Transverse colon (tissue), 4 donors: ENCODE measurements around the gene HSPB8. TPM values are rescaled to one million over a fixed set of nuclear protein-coding genes. Genes with fewer than 3 reads are reported as not detected.

Experiments used
- DNase-seq: peaks from one replicate; pipeline ENCODE4 v3.0.0-alpha.2; 2019
- H3K27ac ChIP-seq, 4 donors: fragments of 200-600 bp; sonication (generic); 2 replicates each; pipeline ENCODE4 v1.5.1; 2016 to 2018; ENCODE audit warnings: inconsistent platforms in 4 of 4
- H3K27me3 ChIP-seq: fragments of 200-600 bp; sonication (generic); 2 replicates; pipeline ENCODE4 v1.5.1; 2017; ENCODE audit warnings: inconsistent platforms
- H3K36me3 ChIP-seq, 4 donors: fragments of 200-600 bp; sonication (generic); 2 replicates each; pipeline ENCODE4 v1.5.1; 2017 to 2019; ENCODE audit warnings: inconsistent platforms in 4 of 4
- H3K4me1 ChIP-seq, 4 donors: fragments of 200-600 bp; sonication (generic); 2 replicates each; pipeline ENCODE4 v1.5.1; 2017 to 2020; ENCODE audit warnings: inconsistent platforms in 4 of 4
- H3K4me3 ChIP-seq, 4 donors: fragments of 200-600 bp; sonication (generic); 1 replicate in 1 of 4; 2 replicates in 3 of 4; pipeline versions ENCODE4 v1.5.1 to v1.6.1; 2017 to 2019; ENCODE audit warnings: inconsistent platforms in 4 of 4
- H3K9me3 ChIP-seq, 2 donors: fragments of 200-600 bp; sonication (generic); 2 replicates each; pipeline ENCODE4 v1.5.1; 2017 to 2019; ENCODE audit warnings: inconsistent platforms in 2 of 2
- EP300 ChIP-seq: sonication (generic); formaldehyde crosslinking; IDR thresholded peaks from one replicate; pipeline ENCODE4 v1.6.1; 2017; ENCODE audit warnings: antibody characterized with exemption, low read depth
- POLR2A ChIP-seq: fragments of 450-650 bp; IDR thresholded peaks from one replicate; pipeline ENCODE4 v1.6.1; 2016; ENCODE audit warnings: antibody characterized with exemption, mild to moderate bottlenecking, moderate library complexity
- POLR2AphosphoS5 ChIP-seq, 3 donors: sonication (generic); formaldehyde crosslinking; IDR thresholded peaks; one replicate each; pipeline ENCODE4 v1.6.1; 2016; ENCODE audit warnings: antibody characterized with exemption in 3 of 3
- WGBS, 2 donors: methylation state at CpG; one replicate each; pipeline ENCODE4 v1.1.5; 2018; ENCODE audit warnings: low coverage in 1 of 2; 5-methylcytosine and 5-hydroxymethylcytosine counted together
- in situ Hi-C, 4 donors: fragments of 200-750 bp; cut with MboI; loops; one replicate each; pipeline versions ENCODE4 v1.15.0 to v1.15.1; 2017; ENCODE audit warnings: low sequenced_read_pairs in 3 of 4, low pct_ligation_motif_present in 1 of 4, low pct_unique_long_range_greater_than_20kb in 1 of 4
- intact Hi-C: fragments of 100-400 bp; cut with DNase I; formaldehyde crosslinking; loops from one replicate; pipeline ENCODE4 v1.15.1; 2023; ENCODE audit warnings: low total_unique reads
- total RNA-seq, 4 donors: library from RNA; depleted of rRNA; stranded (reverse); fragments of >200 nt; gene quantifications; one replicate each; pipeline ENCODE4 v1.1.0, GENCODE V29; 2016
- TF ChIP-seq, protein P1 (sequence below), 5 experiments: fragments of 200-600 bp in 3 of 5; fragments of 450-650 bp in 2 of 5; sonication (generic) in 3 of 5; IDR thresholded peaks; 1 replicate in 2 of 5; 2 replicates in 3 of 5; pipeline ENCODE4 v1.5.1; 2016 to 2017; ENCODE audit warnings: antibody characterized with exemption in 5 of 5, inconsistent platforms in 3 of 5, mild to moderate bottlenecking in 2 of 5, moderate library complexity in 1 of 5

The HSPB8 gene
- total RNA-seq, 4 donors from 2014 or later = 42.7 to 59.8 (median 51.9) TPM

- H3K9me3 ChIP-seq = no peaks in the 10 kb centered on the region
- no peaks in the 10 kb centered on the region for H3K36me3 ChIP-seq
- no peak overlapping the region for H3K27ac ChIP-seq
- H3K4me1 ChIP-seq = no peaks in the 10 kb centered on the region
- TF ChIP-seq, protein P1, sequence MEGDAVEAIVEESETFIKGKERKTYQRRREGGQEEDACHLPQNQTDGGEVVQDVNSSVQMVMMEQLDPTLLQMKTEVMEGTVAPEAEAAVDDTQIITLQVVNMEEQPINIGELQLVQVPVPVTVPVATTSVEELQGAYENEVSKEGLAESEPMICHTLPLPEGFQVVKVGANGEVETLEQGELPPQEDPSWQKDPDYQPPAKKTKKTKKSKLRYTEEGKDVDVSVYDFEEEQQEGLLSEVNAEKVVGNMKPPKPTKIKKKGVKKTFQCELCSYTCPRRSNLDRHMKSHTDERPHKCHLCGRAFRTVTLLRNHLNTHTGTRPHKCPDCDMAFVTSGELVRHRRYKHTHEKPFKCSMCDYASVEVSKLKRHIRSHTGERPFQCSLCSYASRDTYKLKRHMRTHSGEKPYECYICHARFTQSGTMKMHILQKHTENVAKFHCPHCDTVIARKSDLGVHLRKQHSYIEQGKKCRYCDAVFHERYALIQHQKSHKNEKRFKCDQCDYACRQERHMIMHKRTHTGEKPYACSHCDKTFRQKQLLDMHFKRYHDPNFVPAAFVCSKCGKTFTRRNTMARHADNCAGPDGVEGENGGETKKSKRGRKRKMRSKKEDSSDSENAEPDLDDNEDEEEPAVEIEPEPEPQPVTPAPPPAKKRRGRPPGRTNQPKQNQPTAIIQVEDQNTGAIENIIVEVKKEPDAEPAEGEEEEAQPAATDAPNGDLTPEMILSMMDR (IDR thresholded peaks at IDR 0.05) = no peak
- TF ChIP-seq POLR2AphosphoS5 (IDR thresholded peaks at IDR 0.05) (no peak), POLR2A (no peak), EP300 (no peak)
- H3K27me3 ChIP-seq = peaks cover 4% of the 10 kb centered on the region
- 60% methylated on average over 2 of the region's 2 CpGs; no CpG with 5 or more reads in 1 of the 2 donors for WGBS, 2 donors
- in situ Hi-C loops = no loop called here
- DNase-seq = no peak
- H3K4me3 ChIP-seq = no peak overlapping the region
- intact Hi-C loops = no loop called here
Observed at GRCh38 chr12:119147847-119148448, 30.8 kb upstream of the HSPB8 start.

- Histone ChIP-seq H3K27me3 (peaks cover under 1% of the 10 kb centered on the region), H3K27ac (no peak overlapping the region), H3K9me3 (no peaks in the 10 kb centered on the region), H3K36me3 (no peaks in the 10 kb centered on the region), H3K4me3 (no peak overlapping the region), H3K4me1 (no peaks in the 10 kb centered on the region)
- in situ Hi-C loops = no loop called here
- TF ChIP-seq POLR2AphosphoS5 (IDR thresholded peaks at IDR 0.05) = no peak
- no peak for TF ChIP-seq EP300
- TF ChIP-seq POLR2A = no peak
- TF ChIP-seq, protein P1 (IDR thresholded peaks at IDR 0.05) = no peak
- WGBS, 2 donors = 81 to 95% methylated on average over 6 to 7 of the region's 7 CpGs
- DNase-seq = no peak
- intact Hi-C loops = no loop called here
Observed at GRCh38 chr12:119149270-119149669, 29.5 kb upstream of the HSPB8 start.

GRCh38 chr12:119151445-119152026 is 27.2 kb upstream of the HSPB8 start:
- no peaks in the 10 kb centered on the region for H3K9me3 ChIP-seq
- intact Hi-C loops (no loop called here), in situ Hi-C loops (no loop called here)
- H3K27me3 ChIP-seq = no peaks in the 10 kb centered on the region
- WGBS, 2 donors = 100% methylated on average over 1 of the region's 1 CpG; no CpG with 5 or more reads in 1 of the 2 donors
- H3K27ac ChIP-seq = no peak overlapping the region
- no peak overlapping the region for H3K4me3 ChIP-seq
- no peak for DNase-seq
- H3K36me3 ChIP-seq = no peaks in the 10 kb centered on the region
- no peak for TF ChIP-seq EP300
- no peaks in the 10 kb centered on the region for H3K4me1 ChIP-seq

GRCh38 chr12:119153477-119154434 is 25.0 kb upstream of the HSPB8 start:
- Histone ChIP-seq H3K36me3 (no peaks in the 10 kb centered on the region), H3K9me3 (no peaks in the 10 kb centered on the region), H3K4me1 (no peaks in the 10 kb centered on the region), H3K27me3 (no peaks in the 10 kb centered on the region), H3K27ac (no peak overlapping the region), H3K4me3 (no peak overlapping the region)
- peak; percentile 25 for DNase-seq
- in situ Hi-C loops = no loop called here
- WGBS, 2 donors = 49 to 74% methylated on average over 16 to 49 of the region's 49 CpGs
- TF ChIP-seq, protein P1 (IDR thresholded peaks at IDR 0.05) = no peak
- TF ChIP-seq POLR2AphosphoS5 (IDR thresholded peaks at IDR 0.05) = no peak
- TF ChIP-seq EP300 = no peak
- no peak for TF ChIP-seq POLR2A
- intact Hi-C loops = no loop called here
